ENCODE data around the gene DZIP1. TPM values are rescaled to one million over a fixed set of nuclear protein-coding genes. Genes with fewer than 3 reads are reported as not detected.

The DZIP1 gene
- total and polyA plus RNA-seq, 2 donors (not counting 1 experiment from before 2014, with no cell fraction given) = not detected

DNA sequence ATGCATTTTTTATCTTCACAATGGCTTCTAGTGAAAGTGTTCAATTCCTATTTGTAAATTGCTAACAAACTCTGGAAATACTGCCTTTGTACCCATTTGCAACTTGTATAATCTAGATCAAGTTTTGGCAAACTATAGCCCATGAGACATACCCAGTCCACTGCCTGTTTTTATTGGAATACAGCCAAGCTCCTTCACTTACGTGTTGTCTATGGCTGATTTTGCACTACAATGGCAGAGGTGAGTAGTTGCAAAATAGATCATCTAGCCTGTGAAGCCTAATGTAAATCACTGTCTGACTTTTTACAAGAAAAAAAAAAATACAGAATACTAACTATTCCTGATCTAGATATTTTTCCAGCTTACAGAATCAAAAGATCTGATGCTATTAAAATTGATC lies 37.1 kb downstream of the DZIP1 start:
- POLR2A ChIA-PET = no interaction called here

GRCh38 chr13:95605448-95606125 lies 38.9 kb downstream of the DZIP1 start:
- no peak overlapping the region for H3K9ac ChIP-seq (ENCODE audit: low read length)
- CTCF ChIA-PET = no interaction called here
- no peaks in the 10 kb centered on the region for H3K9me3 ChIP-seq (ENCODE audit: control extremely low read depth in 1 of 3, control insufficient read depth in 2 of 3, insufficient read depth in 1 of 3, low read length in 2 of 3)
- no peak for DNase-seq
- Mint-ChIP-seq H3K27me3 (peaks cover 18% of the 10 kb centered on the region), H3K9me3 (ENCODE audit: insufficient read depth) (no peaks in the 10 kb centered on the region), H3K4me1 (no peaks in the 10 kb centered on the region), H3K27ac (no peak overlapping the region), H3K4me3 (no peak overlapping the region)
- H2AFZ ChIP-seq (ENCODE audit: insufficient read depth, low read depth, low read length, poor library complexity, severe bottlenecking) = no peak overlapping the region
- no peaks in the 10 kb centered on the region for H4K20me1 ChIP-seq (ENCODE audit: control insufficient read depth, insufficient read depth, low read length, poor library complexity, severe bottlenecking)
- WGBS (ENCODE audit: insufficient coverage) = 88% methylated on average over 2 of the region's 3 CpGs
- no peaks in the 10 kb centered on the region for H3K36me3 ChIP-seq (replicated peaks in 1 of 2; ENCODE audit: control extremely low read depth in 1 of 2, control insufficient read depth in 1 of 2, extremely low read depth in 1 of 2, insufficient read depth in 2 of 2, low read length in 1 of 2)
- no peak overlapping the region for H3K4me2 ChIP-seq (replicated peaks; ENCODE audit: low read depth, low read length, poor library complexity, severe bottlenecking)
- H3K4me1 ChIP-seq (ENCODE audit: control insufficient read depth in 2 of 2, insufficient read depth in 2 of 2, low read length in 2 of 2) = no peaks in the 10 kb centered on the region
- no peaks in the 10 kb centered on the region for H3K79me2 ChIP-seq (ENCODE audit: control insufficient read depth, insufficient read depth, low read length)
- TF ChIP-seq EZH2 (IDR thresholded peaks at IDR 0.05; ENCODE audit: borderline replicate concordance, insufficient read depth, low read depth, low read length, poor library complexity, severe bottlenecking) = no peak
- TF ChIP-seq, protein P1, sequence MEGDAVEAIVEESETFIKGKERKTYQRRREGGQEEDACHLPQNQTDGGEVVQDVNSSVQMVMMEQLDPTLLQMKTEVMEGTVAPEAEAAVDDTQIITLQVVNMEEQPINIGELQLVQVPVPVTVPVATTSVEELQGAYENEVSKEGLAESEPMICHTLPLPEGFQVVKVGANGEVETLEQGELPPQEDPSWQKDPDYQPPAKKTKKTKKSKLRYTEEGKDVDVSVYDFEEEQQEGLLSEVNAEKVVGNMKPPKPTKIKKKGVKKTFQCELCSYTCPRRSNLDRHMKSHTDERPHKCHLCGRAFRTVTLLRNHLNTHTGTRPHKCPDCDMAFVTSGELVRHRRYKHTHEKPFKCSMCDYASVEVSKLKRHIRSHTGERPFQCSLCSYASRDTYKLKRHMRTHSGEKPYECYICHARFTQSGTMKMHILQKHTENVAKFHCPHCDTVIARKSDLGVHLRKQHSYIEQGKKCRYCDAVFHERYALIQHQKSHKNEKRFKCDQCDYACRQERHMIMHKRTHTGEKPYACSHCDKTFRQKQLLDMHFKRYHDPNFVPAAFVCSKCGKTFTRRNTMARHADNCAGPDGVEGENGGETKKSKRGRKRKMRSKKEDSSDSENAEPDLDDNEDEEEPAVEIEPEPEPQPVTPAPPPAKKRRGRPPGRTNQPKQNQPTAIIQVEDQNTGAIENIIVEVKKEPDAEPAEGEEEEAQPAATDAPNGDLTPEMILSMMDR (IDR thresholded peaks at IDR 0.05) = no peak
- POLR2A ChIA-PET = no interaction called here
- no peak overlapping the region for H3K4me3 ChIP-seq (ENCODE audit: control extremely low read depth in 1 of 5, extremely low read depth in 1 of 5, insufficient read depth in 1 of 5, low read depth in 2 of 5, low read length in 4 of 5)
- H3K27me3 ChIP-seq (replicated peaks in 1 of 4; ENCODE audit: control extremely low read depth in 1 of 4, control insufficient read depth in 3 of 4, insufficient read depth in 4 of 4, low read length in 3 of 4) = no peaks in the 10 kb centered on the region
- intact Hi-C loops (cut with micrococcal nuclease) = no loop called here
- ATAC-seq (ENCODE audit: low read depth) = no peak
- no peak overlapping the region for H3K27ac ChIP-seq (ENCODE audit: low read length in 2 of 2)

More for the DNA sequence above, 37.1 kb downstream of the DZIP1 start:
- H3K27me3 ChIP-seq (replicated peaks in 1 of 4; ENCODE audit: control extremely low read depth in 1 of 4, control insufficient read depth in 3 of 4, insufficient read depth in 4 of 4, low read length in 3 of 4) = no peaks in the 10 kb centered on the region
- H3K9me3 ChIP-seq (ENCODE audit: control extremely low read depth in 1 of 3, control insufficient read depth in 2 of 3, insufficient read depth in 1 of 3, low read length in 2 of 3) = no peaks in the 10 kb centered on the region
- no peak for ATAC-seq (ENCODE audit: low read depth)
- H3K79me2 ChIP-seq (ENCODE audit: control insufficient read depth, insufficient read depth, low read length) = no peaks in the 10 kb centered on the region
- no peaks in the 10 kb centered on the region for H3K4me1 Mint-ChIP-seq
- no peaks in the 10 kb centered on the region for H3K36me3 ChIP-seq (replicated peaks in 1 of 2; ENCODE audit: control extremely low read depth in 1 of 2, control insufficient read depth in 1 of 2, extremely low read depth in 1 of 2, insufficient read depth in 2 of 2, low read length in 1 of 2)
- no peak overlapping the region for H3K4me3 ChIP-seq (ENCODE audit: control extremely low read depth in 1 of 5, extremely low read depth in 1 of 5, insufficient read depth in 1 of 5, low read depth in 2 of 5, low read length in 4 of 5)
- no peak overlapping the region for H3K27ac ChIP-seq (ENCODE audit: low read length in 2 of 2)
- intact Hi-C loops (cut with micrococcal nuclease) = no loop called here
- CTCF ChIA-PET = interaction anchor here (2.0 kb wide), 1 partner anchor 226 kb away, joined by 5 read pairs; no protein-coding TSS in a partner anchor
- H3K27ac Mint-ChIP-seq = no peak overlapping the region
- H3K9ac ChIP-seq (ENCODE audit: low read length) = no peak overlapping the region
- H2AFZ ChIP-seq (ENCODE audit: insufficient read depth, low read depth, low read length, poor library complexity, severe bottlenecking) = no peak overlapping the region
- no peak for TF ChIP-seq EZH2 (IDR thresholded peaks at IDR 0.05; ENCODE audit: borderline replicate concordance, insufficient read depth, low read depth, low read length, poor library complexity, severe bottlenecking)
- TF ChIP-seq, protein P1 (IDR thresholded peaks at IDR 0.05) = no peak
- H3K9me3 Mint-ChIP-seq (ENCODE audit: insufficient read depth) = no peaks in the 10 kb centered on the region
- H3K4me1 ChIP-seq (ENCODE audit: control insufficient read depth in 2 of 2, insufficient read depth in 2 of 2, low read length in 2 of 2) = no peaks in the 10 kb centered on the region
- no peak for DNase-seq
- no CpG with 5 or more reads among the region's 1 CpG for WGBS (ENCODE audit: insufficient coverage)
- no peak overlapping the region for H3K4me2 ChIP-seq (replicated peaks; ENCODE audit: low read depth, low read length, poor library complexity, severe bottlenecking)
- no peak overlapping the region for H3K4me3 Mint-ChIP-seq
- H4K20me1 ChIP-seq (ENCODE audit: control insufficient read depth, insufficient read depth, low read length, poor library complexity, severe bottlenecking) = no peaks in the 10 kb centered on the region
- peaks cover 17% of the 10 kb centered on the region for H3K27me3 Mint-ChIP-seq
